ENCODE results near the gene SSBP3. TPM values are rescaled to one million over a fixed set of nuclear protein-coding genes. Genes with fewer than 3 reads are reported as not detected.

Gene SSBP3
- total RNA-seq, 1 donor from 2014 or later = 29.8 TPM

DNA sequence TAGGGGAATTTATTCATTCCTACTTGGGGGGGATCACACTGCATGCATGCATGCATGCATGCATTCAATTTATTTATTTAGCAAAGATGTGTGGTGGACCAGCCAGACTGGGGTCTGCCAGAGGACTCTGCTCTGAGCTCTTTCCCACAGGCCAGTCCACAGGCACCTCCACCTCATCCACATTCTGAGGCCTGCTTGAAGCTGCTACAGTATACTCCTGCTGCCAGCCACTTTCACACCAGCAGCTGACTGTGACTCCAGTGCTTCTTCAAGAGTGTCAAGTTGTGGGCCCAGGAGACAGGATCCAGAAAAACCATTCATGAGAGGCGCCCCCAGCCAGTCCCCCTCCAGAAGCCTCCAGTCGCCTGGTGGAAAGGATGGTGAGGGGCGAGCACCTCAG lies 30.9 kb downstream of the SSBP3 start:
- DNase-seq (ENCODE audit: extremely low read depth, low read depth, low spot score) = no peak

DNA sequence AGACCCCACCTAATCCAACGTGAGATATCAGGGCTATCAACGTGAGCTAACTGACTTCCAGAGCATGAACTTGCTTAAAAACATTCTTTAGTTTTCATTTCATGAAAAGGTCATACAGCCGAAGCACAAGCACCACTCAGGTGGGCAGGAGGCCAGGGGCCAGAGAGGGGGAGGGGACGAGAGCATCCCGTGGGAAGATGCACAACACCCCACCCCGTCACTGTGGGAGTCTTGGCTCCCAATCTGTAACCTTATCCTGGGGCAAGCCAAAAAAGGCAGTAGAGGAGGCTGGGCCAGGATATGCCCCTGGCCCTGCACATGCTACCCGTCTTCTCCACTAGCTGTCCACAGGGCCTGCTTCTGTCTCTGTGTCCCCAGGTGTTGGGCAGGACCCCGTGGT lies 31.4 kb downstream of the SSBP3 start:
- DNase-seq (ENCODE audit: extremely low read depth, low read depth, low spot score) = no peak

- no peak for DNase-seq (ENCODE audit: extremely low read depth, low read depth, low spot score)
Observed at GRCh38 chr1:54372978-54373377, 33.2 kb downstream of the SSBP3 start.

DNA sequence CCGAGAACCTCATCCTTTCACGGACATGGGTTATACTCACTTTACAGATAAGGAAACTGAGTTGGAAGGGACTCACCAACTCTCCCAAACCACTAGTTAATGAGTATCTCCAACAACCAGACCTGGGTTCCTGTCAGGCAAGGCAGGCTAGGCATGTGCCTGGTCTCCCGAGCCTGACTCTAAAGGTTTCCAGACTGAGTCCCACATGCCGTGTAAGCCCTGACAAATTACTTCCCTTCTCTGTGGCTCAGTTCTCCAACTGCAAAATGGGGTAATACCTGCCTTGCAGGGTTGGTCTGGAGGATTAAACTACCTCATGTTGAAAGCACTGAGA lies 34.3 kb downstream of the SSBP3 start:
- DNase-seq (ENCODE audit: extremely low read depth, low read depth, low spot score) = no peak

GRCh38 chr1:54371038-54371941 lies 34.9 kb downstream of the SSBP3 start:
- no peak for DNase-seq (ENCODE audit: extremely low read depth, low read depth, low spot score)

DNA sequence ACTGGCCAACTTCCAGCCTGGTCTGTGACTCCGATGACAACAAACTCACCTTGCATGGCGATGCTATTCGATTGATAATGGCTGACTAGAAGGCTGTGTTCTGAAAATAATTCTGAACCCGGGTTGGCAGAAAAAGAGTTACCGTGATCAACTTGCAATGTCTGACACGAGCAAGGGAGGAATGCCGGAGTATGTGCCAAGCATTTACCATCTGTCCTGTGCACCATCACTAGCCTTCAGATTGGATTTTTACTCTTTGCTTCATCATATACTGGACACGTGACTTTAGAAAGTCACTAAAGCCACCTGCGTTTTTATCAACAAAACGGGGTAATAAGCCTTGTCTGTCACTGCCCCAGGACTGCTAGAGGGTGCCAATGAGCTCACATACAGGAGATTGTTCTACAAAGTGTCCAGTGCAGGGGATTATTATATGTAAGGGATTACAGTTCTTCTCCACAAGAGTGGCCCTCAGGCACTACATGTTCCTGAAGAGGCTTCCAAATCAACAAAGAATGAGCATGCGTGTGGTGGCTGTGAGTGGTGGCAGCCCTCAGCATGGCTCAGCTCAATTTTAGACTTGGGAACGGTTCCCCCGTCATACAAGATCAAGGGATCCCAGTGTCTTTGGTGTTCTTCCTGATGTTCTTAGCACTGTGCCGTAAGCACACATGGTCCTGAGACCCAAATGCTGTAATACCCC lies 35.8 kb downstream of the SSBP3 start:
- no peak for DNase-seq (ENCODE audit: extremely low read depth, low read depth, low spot score)

GRCh38 chr1:54367613-54368012 lies 38.6 kb downstream of the SSBP3 start:
- DNase-seq (ENCODE audit: extremely low read depth, low read depth, low spot score) = no peak

- DNase-seq (ENCODE audit: extremely low read depth, low read depth, low spot score) = no peak
Observed at GRCh38 chr1:54365847-54366246, 40.3 kb downstream of the SSBP3 start.

GRCh38 chr1:54365398-54365797 lies 40.8 kb downstream of the SSBP3 start:
- DNase-seq (ENCODE audit: extremely low read depth, low read depth, low spot score) = no peak

DNA sequence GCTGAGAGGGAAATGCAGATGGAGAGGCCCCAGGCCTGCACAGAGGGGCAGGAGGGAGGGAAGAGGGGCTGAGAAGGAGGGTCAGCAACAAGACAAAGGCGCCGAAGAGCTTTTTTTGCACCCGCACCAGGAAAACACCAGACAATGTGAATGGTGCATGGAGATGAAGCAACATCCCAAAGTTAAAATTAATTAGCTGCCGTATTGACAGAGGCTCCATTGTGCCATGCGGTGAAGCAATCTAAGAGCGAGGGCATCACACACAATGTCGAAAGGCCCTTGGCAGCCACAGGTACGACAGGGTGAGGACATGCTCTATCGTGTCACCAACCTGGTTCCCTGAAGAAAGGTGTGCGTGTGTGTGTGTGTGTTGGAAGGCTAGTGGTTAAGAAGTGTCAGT lies 41.2 kb downstream of the SSBP3 start:
- DNase-seq (ENCODE audit: extremely low read depth, low read depth, low spot score) = no peak

GRCh38 chr1:54364582-54364981 lies 41.6 kb downstream of the SSBP3 start:
- DNase-seq (ENCODE audit: extremely low read depth, low read depth, low spot score) = no peak

GRCh38 chr1:54363925-54364324 lies 42.3 kb downstream of the SSBP3 start:
- no peak for DNase-seq (ENCODE audit: extremely low read depth, low read depth, low spot score)

GRCh38 chr1:54362881-54363340 lies 43.3 kb downstream of the SSBP3 start:
- no peak for DNase-seq (ENCODE audit: extremely low read depth, low read depth, low spot score)

- DNase-seq (ENCODE audit: extremely low read depth, low read depth, low spot score) = no peak
Observed at GRCh38 chr1:54361342-54361741, 44.9 kb downstream of the SSBP3 start.

- DNase-seq (ENCODE audit: extremely low read depth, low read depth, low spot score) = no peak
Observed at GRCh38 chr1:54360165-54361005, 45.8 kb downstream of the SSBP3 start.

DNA sequence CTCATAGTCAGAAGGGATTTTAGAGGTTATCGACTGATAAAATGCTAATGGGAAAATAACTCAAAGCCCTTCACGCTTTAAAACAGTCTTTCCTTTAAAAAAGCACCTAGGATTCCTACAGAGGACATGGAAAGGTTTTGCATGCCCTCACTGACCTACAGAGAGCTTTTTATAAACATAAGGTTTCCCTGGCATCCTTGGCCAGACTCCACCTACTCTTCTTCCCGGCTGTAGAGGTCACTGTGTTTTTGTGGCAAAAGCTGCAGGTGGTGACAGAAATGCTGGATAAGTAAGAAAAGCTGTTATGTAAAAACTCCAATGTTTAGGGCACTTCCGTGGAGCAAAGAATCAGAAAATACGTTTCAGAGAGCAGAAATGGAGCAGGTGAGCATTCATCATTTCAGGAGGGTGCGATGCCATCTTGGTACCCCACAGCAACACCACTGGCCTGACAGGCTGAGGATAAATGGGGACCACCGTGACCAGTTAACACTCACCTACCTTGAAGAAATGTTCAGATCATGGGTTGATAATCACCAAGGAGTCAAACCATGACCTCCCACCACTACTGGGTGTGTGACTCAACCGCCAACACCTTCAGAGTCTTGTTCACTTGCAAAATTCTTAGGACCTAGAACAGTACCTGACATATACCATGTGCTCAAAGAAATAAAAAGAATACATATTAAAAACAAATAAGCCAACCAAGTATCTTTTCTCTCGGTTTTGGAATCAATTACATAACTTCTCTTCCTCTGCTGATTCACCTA lies 46.6 kb downstream of the SSBP3 start:
- no peak for DNase-seq (ENCODE audit: extremely low read depth, low read depth, low spot score)

DNA sequence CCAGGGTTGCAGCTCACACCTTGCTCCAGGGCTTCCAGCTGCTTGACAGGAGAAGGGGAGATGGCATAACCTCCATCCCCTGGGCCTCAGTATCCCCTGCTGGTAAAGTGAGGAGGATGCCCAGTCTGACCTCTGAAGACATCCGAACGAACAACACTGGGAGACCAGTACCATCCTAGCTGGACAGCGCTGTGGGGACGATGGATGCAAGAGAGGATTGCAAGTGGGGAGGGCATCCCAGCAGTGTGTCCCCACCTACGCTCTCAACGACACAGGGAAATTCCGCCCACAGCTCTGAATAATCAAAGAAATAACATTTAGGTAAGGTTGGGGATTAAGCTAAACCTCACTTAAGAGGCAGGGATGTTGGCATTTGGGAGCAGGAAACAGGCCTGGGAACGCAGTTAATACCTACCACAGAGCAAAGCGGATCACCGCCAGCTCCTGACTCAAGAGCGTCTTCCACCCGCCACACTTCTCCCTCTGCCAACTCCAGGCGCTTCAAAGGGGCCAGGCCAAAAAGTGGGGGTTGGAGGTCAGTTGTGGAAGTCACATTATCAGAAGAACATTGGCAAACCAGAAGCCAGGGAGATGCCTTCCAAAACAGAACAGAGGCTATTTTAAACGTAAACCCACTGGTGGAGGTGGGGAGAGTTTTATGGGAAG lies 47.6 kb downstream of the SSBP3 start:
- DNase-seq (ENCODE audit: extremely low read depth, low read depth, low spot score) = no peak

DNA sequence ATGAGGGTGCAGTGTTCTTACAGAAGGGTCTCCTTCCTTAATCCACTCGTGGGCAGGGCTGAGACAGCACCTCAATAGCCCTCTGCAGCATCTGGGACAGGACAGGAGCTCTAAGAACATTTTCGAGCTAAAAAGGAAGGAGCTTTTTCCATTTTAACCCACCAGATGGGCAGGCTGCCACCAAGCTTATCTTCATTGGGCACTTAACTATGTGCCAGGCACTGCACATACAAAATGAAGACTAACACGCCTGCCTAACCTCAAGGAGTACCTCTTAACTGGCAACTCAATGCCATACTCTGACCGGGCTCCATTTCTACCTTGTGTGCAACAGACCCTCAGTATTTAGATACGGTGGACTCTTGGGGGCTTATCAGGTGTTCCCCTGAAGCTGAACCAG lies 48.2 kb downstream of the SSBP3 start:
- no peak for DNase-seq (ENCODE audit: extremely low read depth, low read depth, low spot score)

- DNase-seq (ENCODE audit: extremely low read depth, low read depth, low spot score) = no peak
Observed at GRCh38 chr1:54356680-54357147, 49.5 kb downstream of the SSBP3 start.
